ENCODE data around the gene DMBT1.

Gene DMBT1

DNA sequence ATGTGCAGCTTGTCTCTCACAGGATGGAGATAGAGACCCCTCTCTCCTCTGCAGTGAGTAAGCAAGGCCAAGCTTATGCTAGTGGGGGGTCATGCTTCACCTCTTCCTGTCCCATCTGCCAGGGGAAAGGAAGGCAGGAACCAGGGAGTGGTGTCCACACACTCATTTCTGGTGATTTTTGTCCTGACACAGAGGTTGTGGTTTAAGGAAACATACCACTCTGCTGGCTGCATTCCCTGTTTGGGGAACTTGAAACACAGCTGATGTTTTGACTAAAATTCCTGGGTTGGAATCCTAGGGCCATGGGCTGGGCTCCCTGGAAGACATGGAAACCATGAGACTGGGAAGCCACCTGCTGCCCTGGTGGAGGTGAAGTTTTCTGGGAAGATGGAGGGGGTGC lies 117.7 kb downstream of the DMBT1 start:
- in situ Hi-C loops (cut with HindIII; ENCODE audit: low pct_unique_long_range_greater_than_20kb, low sequenced_read_pairs), result no loop called here
- no peak for DNase-seq (ENCODE audit: low read depth in 1 of 2, low spot score in 1 of 2)
- TF ChIP-seq JUND (IDR thresholded peaks at IDR 0.05; ENCODE audit: low read depth), result no peak

DNA sequence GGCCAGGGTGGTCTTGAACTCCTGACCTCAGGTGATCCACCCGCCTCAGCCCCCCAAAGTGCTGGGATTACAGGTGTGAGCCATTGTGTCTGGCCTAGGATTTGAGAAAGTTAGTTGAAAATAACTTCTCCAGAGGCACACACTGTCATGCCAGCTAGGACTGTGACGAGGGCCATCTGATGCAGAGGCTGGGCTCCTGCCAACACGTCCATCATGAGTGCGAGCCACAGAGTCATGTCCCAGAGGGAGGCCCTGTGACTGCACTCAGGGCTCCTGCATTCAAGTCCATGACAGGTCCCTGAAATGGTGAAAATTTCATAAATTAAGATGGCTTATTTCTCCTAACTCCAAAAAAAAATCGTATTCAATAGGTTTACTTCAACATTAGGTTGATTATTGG lies 122.0 kb downstream of the DMBT1 start:
- in situ Hi-C loops (cut with HindIII; ENCODE audit: low pct_unique_long_range_greater_than_20kb, low sequenced_read_pairs), result no loop called here
- TF ChIP-seq JUND (IDR thresholded peaks at IDR 0.05; ENCODE audit: low read depth), result no peak
- DNase-seq (ENCODE audit: low read depth in 1 of 2, low spot score in 1 of 2), result no peak

- in situ Hi-C loops (cut with HindIII; ENCODE audit: low pct_unique_long_range_greater_than_20kb, low sequenced_read_pairs), result no loop called here
- TF ChIP-seq JUND (IDR thresholded peaks at IDR 0.05; ENCODE audit: low read depth), result no peak
- DNase-seq (ENCODE audit: low read depth in 1 of 2, low spot score in 1 of 2), result peak in 1 of 2 experiments; percentile 53
These were observed 127.9 kb downstream of the DMBT1 start for GRCh38 chr10:122688293-122688989.

- no peak for TF ChIP-seq JUND (IDR thresholded peaks at IDR 0.05; ENCODE audit: low read depth)
- no peak for DNase-seq (ENCODE audit: low read depth in 1 of 2, low spot score in 1 of 2)
- in situ Hi-C loops (cut with HindIII; ENCODE audit: low pct_unique_long_range_greater_than_20kb, low sequenced_read_pairs), result no loop called here
These were observed 128.7 kb downstream of the DMBT1 start for GRCh38 chr10:122689146-122689820.

GRCh38 chr10:122692744-122693143 lies 132.2 kb downstream of the DMBT1 start:
- DNase-seq (ENCODE audit: low read depth in 1 of 2, low spot score in 1 of 2), result no peak
- no peak for TF ChIP-seq JUND (IDR thresholded peaks at IDR 0.05; ENCODE audit: low read depth)
- in situ Hi-C loops (cut with HindIII; ENCODE audit: low pct_unique_long_range_greater_than_20kb, low sequenced_read_pairs), result no loop called here

Measured in T47D (cell line).